K562 (cell line): ENCODE data around the gene ZNF385C. TPM values are rescaled to one million over a fixed set of nuclear protein-coding genes. Genes with fewer than 3 reads are reported as not detected.

Experiments
- ATAC-seq: fragments of 200-7000 bp; cut with Tn5 transposase; 3 replicates; pipeline ENCODE4 v1.9.1; 2020; ENCODE audit warnings: moderate library complexity
- BruUV-seq: library from RNA; stranded (reverse); fragments of 400-500 nt; replicated peaks from 2 replicates; lab custom pipeline; 2021; lab: Mats Ljungman, UMichigan
- CTCF ChIA-PET: fragments of 300-600 bp; formaldehyde crosslinking; extraction: SDS; loops from one replicate; lab custom pipeline; 2021; ENCODE audit warnings: low intra/inter-chr PET ratio; lab: Yijun Ruan, JAX
- POLR2A ChIA-PET: fragments of 300-600, 350-650 bp; sonication (Branson Sonifier 250); formaldehyde crosslinking; extraction: SDS; loops from one replicate; lab custom pipeline; 2021; ENCODE audit warnings: antibody characterized with exemption, inconsistent platforms; lab: Yijun Ruan, JAX
- DNase-seq, 4 experiments: peaks; one replicate each; pipeline versions ENCODE4 v3.0.0 to v3.0.0-alpha.2; 2011 to 2018; ENCODE audit warnings: low spot score in 3 of 4, mixed read lengths in 3 of 4; ENCODE audit errors: extremely low read depth in 1 of 4
- FAIRE-seq: peaks from 2 replicates; lab custom pipeline; 2011; peaks lifted over from hg19 to GRCh38; lab: Jason Lieb, UNC
- H2AFZ ChIP-seq: 2 replicates; pipeline ENCODE4 v1.6.0; 2011; ENCODE audit warnings: low read depth, low read length, control low read depth, inconsistent platforms
- H3K27ac ChIP-seq: fragments of 200-600 bp; 3 replicates; pipeline ENCODE4 v1.8.0; 2011; ENCODE audit warnings: low read depth, mild to moderate bottlenecking, control low read depth, inconsistent platforms, low read length, moderate library complexity, mixed read lengths; ENCODE audit errors: extremely low read depth
- H3K27me3 ChIP-seq, 2 experiments: fragments of 300-600 bp in 1 of 2; 2 replicates in 1 of 2; 3 replicates in 1 of 2; pipeline versions ENCODE4 v1.6.0 to v1.8.0; 2011; ENCODE audit warnings: inconsistent platforms in 2 of 2, low read length in 2 of 2, mild to moderate bottlenecking in 1 of 2, mixed read lengths in 1 of 2, moderate library complexity in 1 of 2; ENCODE audit not compliant: control insufficient read depth in 2 of 2, insufficient read depth in 2 of 2
- H3K36me3 ChIP-seq: fragments of 300-600 bp; 3 replicates; pipeline ENCODE4 v1.8.0; 2011; ENCODE audit warnings: mild to moderate bottlenecking, low read length, inconsistent platforms; ENCODE audit not compliant: control insufficient read depth, insufficient read depth
- H3K4me1 ChIP-seq, 2 experiments: fragments of 200-600 bp in 1 of 2; replicated peaks in 1 of 2; 2 replicates in 1 of 2; 3 replicates in 1 of 2; pipeline versions ENCODE4 v1.5.1 to v1.8.0; 2011; ENCODE audit warnings: inconsistent platforms in 2 of 2, low read length in 2 of 2, mild to moderate bottlenecking in 1 of 2, mixed read lengths in 1 of 2, moderate library complexity in 1 of 2; ENCODE audit not compliant: control insufficient read depth in 2 of 2, insufficient read depth in 2 of 2
- H3K4me2 ChIP-seq: 2 replicates; pipeline ENCODE4 v1.6.1; 2011; ENCODE audit warnings: low read length, control low read depth, inconsistent platforms, mixed read lengths; ENCODE audit not compliant: insufficient read depth
- H3K4me3 ChIP-seq: fragments of 200-600 bp; sonication (generic), shearing (Covaris generic); 2 replicates; pipeline ENCODE4 v1.5.1; 2016; ENCODE audit warnings: control low read depth, inconsistent platforms
- H3K79me2 ChIP-seq: fragments of 200-600 bp; 3 replicates; pipeline ENCODE4 v1.8.0; 2011; ENCODE audit warnings: low read length, inconsistent platforms; ENCODE audit not compliant: control insufficient read depth, insufficient read depth
- H3K9ac ChIP-seq, 2 experiments: 2 replicates each; pipeline versions ENCODE4 v1.6.0 to v1.6.1; 2011; ENCODE audit warnings: low read depth in 2 of 2, low read length in 2 of 2, control low read depth in 1 of 2, inconsistent platforms in 1 of 2, mild to moderate bottlenecking in 1 of 2, mixed read lengths in 1 of 2; ENCODE audit not compliant: insufficient read depth in 1 of 2
- H3K9me1 ChIP-seq: one replicate; pipeline ENCODE4 v1.6.0; 2011; ENCODE audit warnings: inconsistent platforms, mild to moderate bottlenecking, low read length, moderate library complexity; ENCODE audit not compliant: control insufficient read depth, insufficient read depth
- H3K9me3 ChIP-seq: replicated peaks from 2 replicates; pipeline ENCODE4 v1.5.1; 2011; ENCODE audit warnings: low read depth, low read length, inconsistent platforms; ENCODE audit not compliant: control insufficient read depth, insufficient read depth
- H4K20me1 ChIP-seq: replicated peaks from 2 replicates; pipeline ENCODE4 v1.6.1; 2011; ENCODE audit warnings: low read length, inconsistent platforms, mixed read lengths; ENCODE audit not compliant: control insufficient read depth, insufficient read depth
- ELK1 ChIP-seq: sonication (generic); formaldehyde crosslinking; IDR thresholded peaks from 2 replicates; pipeline ENCODE4 v1.8.1; 2022; ENCODE audit warnings: missing genetic modification reagents
- MCM7 ChIP-seq, 2 experiments: fragments of 450-650 bp; IDR thresholded peaks; 2 replicates each; pipeline ENCODE4 v1.6.1; 2016 to 2018
- POLR3G ChIP-seq: IDR thresholded peaks from 2 replicates; pipeline ENCODE4 v1.6.1; 2011; ENCODE audit not compliant: insufficient read length, insufficient replicate concordance; ENCODE audit errors: extremely low read depth
- SFPQ ChIP-seq: fragments of 200-400 bp; formaldehyde crosslinking; IDR thresholded peaks from 2 replicates; pipeline ENCODE4 v1.6.1; 2017; ENCODE audit warnings: mild to moderate bottlenecking, low read depth, low read length, moderate library complexity
- SRSF7 ChIP-seq: fragments of 200-400 bp; formaldehyde crosslinking; optimal IDR thresholded peaks from 2 replicates; pipeline ENCODE3; 2017; ENCODE audit warnings: mild to moderate bottlenecking, low read depth, low read length
- THRAP3 ChIP-seq: fragments of 450-650 bp; IDR thresholded peaks from 2 replicates; pipeline ENCODE4 v1.6.1; 2016; ENCODE audit warnings: mild to moderate bottlenecking, inconsistent platforms, borderline replicate concordance
- ZNF316 ChIP-seq: fragments of 450-650 bp; IDR thresholded peaks from 2 replicates; pipeline ENCODE4 v1.6.1; 2016
- ZNF445 ChIP-seq: fragments of 250-450 bp; sonication (Bioruptor Pico); IDR thresholded peaks from 2 replicates; pipeline ENCODE4 v1.4.0; 2020; ENCODE audit warnings: low read depth, mild to moderate bottlenecking, moderate library complexity
- WGBS: fragments of 100-300 bp; shearing (Covaris generic); methylation state at CpG from one replicate; pipeline ENCODE4 v1.1.6; 2016; ENCODE audit warnings: low coverage, mixed read lengths; ENCODE audit not compliant: insufficient coverage; ENCODE audit errors: missing lambda C conversion rate; 5-methylcytosine and 5-hydroxymethylcytosine counted together
- in situ Hi-C: fragments of 300-500 bp; cut with MboI; formaldehyde crosslinking; loops from 4 replicates; pipeline ENCODE4 v1.15.0; 2018; ENCODE audit warnings: inconsistent platforms, mixed read lengths
- intact Hi-C: fragments of 100-400 bp; cut with micrococcal nuclease; formaldehyde crosslinking; loops from 2 replicates; pipeline ENCODE4 v1.14.2; 2022
- polyA plus RNA-seq, 8 experiments: library from polyadenylated mRNA; depleted of rRNA in 4 of 8; stranded (reverse) in 5 of 8; unstranded in 3 of 8; fragments of >200 nt; fragmentation: Nextera tagmentation in 2 of 8; fragmentation: Illumina TruSeq in 1 of 8; extraction: Ambion mirVana in 2 of 8; extraction: Trizol in 1 of 8; gene quantifications; 2 replicates each; pipeline versions ENCODE4 v1.2.1 to v1.2.3, GENCODE V29; 2011 to 2014; ENCODE audit warnings: inconsistent platforms in 1 of 8, missing spikeins in 1 of 8
- total RNA-seq, 7 experiments: library from RNA; depleted of rRNA in 6 of 7; stranded (reverse); fragments of >200 nt in 6 of 7; fragmentation: Illumina TruSeq in 2 of 7; extraction: Trizol in 2 of 7; gene quantifications; 2 replicates each; pipeline versions ENCODE4 v1.2.1 to v1.2.3, GENCODE V29; 2011 to 2021; ENCODE audit warnings: low replicate concordance in 1 of 7
- TF ChIP-seq, protein P1 (sequence below): fragments of 250-450 bp; sonication (Bioruptor Pico); IDR thresholded peaks from 2 replicates; pipeline ENCODE4 v1.5.0; 2020; ENCODE audit warnings: mild to moderate bottlenecking
- TF ChIP-seq, protein P2 (sequence below), 2 experiments: fragments of 150-350 bp in 1 of 2; IDR thresholded peaks; 2 replicates each; pipeline ENCODE4 v1.6.1; 2012 to 2016; ENCODE audit warnings: low read depth in 2 of 2, low read length in 2 of 2, mild to moderate bottlenecking in 1 of 2, moderate library complexity in 1 of 2
- TF ChIP-seq, protein P3 (sequence below): fragments of 200-800 bp; sonication (Bioruptor generic); IDR thresholded peaks from 2 replicates; pipeline ENCODE4 v1.6.1; 2017; ENCODE audit warnings: missing genetic modification characterization, missing compliant biosample characterization

The ZNF385C gene
- total and polyA plus RNA-seq, 9 of the 15 experiments (the other 6 are each of a cell fraction or from before 2014, with no cell fraction given): 0.03 to 0.35 (median 0.18) TPM; not detected in 1

- intact Hi-C loops: no loop called here
- no peaks in the 10 kb centered on the region for H3K27me3 ChIP-seq
- no peak overlapping the region for H3K4me3 ChIP-seq
- peaks cover 95% of the 10 kb centered on the region for H3K36me3 ChIP-seq
- ATAC-seq (no peak), DNase-seq (no peak), FAIRE-seq (peak; percentile 19)
- no peaks in the 10 kb centered on the region for H3K9me1 ChIP-seq
- no peak overlapping the region for H3K27ac ChIP-seq
- H3K4me2 ChIP-seq: no peak overlapping the region
- 71% methylated on average over 3 of the region's 5 CpGs for WGBS
- in situ Hi-C loops: no loop called here
- H3K4me1 ChIP-seq: no peaks in the 10 kb centered on the region
- ChIA-PET CTCF (no interaction called here), POLR2A (interaction anchor here (0.6 to 3.8 kb wide), 7 partner anchors 9 to 1787 kb away, joined by 3 to 16 read pairs (median 4); no protein-coding TSS in a partner anchor)
- no peaks in the 10 kb centered on the region for H3K79me2 ChIP-seq
- no peak overlapping the region for H2AFZ ChIP-seq
- no peaks in the 10 kb centered on the region for H4K20me1 ChIP-seq
- no TSS peak for BruUV-seq
- H3K9me3 ChIP-seq: no peaks in the 10 kb centered on the region
- H3K9ac ChIP-seq: no peak overlapping the region
- TF ChIP-seq, protein P1, sequence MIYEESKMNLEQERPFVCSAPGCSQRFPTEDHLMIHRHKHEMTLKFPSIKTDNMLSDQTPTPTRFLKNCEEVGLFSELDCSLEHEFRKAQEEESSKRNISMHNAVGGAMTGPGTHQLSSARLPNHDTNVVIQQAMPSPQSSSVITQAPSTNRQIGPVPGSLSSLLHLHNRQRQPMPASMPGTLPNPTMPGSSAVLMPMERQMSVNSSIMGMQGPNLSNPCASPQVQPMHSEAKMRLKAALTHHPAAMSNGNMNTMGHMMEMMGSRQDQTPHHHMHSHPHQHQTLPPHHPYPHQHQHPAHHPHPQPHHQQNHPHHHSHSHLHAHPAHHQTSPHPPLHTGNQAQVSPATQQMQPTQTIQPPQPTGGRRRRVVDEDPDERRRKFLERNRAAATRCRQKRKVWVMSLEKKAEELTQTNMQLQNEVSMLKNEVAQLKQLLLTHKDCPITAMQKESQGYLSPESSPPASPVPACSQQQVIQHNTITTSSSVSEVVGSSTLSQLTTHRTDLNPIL (CRISPR knock-in tag): no peak
- no peak for TF ChIP-seq MCM7 (IDR thresholded peaks at IDR 0.05)
- no peak for TF ChIP-seq SFPQ
- no peak for TF ChIP-seq ZNF316
- no peak for TF ChIP-seq THRAP3
- no peak for TF ChIP-seq SRSF7
- TF ChIP-seq, protein P2, sequence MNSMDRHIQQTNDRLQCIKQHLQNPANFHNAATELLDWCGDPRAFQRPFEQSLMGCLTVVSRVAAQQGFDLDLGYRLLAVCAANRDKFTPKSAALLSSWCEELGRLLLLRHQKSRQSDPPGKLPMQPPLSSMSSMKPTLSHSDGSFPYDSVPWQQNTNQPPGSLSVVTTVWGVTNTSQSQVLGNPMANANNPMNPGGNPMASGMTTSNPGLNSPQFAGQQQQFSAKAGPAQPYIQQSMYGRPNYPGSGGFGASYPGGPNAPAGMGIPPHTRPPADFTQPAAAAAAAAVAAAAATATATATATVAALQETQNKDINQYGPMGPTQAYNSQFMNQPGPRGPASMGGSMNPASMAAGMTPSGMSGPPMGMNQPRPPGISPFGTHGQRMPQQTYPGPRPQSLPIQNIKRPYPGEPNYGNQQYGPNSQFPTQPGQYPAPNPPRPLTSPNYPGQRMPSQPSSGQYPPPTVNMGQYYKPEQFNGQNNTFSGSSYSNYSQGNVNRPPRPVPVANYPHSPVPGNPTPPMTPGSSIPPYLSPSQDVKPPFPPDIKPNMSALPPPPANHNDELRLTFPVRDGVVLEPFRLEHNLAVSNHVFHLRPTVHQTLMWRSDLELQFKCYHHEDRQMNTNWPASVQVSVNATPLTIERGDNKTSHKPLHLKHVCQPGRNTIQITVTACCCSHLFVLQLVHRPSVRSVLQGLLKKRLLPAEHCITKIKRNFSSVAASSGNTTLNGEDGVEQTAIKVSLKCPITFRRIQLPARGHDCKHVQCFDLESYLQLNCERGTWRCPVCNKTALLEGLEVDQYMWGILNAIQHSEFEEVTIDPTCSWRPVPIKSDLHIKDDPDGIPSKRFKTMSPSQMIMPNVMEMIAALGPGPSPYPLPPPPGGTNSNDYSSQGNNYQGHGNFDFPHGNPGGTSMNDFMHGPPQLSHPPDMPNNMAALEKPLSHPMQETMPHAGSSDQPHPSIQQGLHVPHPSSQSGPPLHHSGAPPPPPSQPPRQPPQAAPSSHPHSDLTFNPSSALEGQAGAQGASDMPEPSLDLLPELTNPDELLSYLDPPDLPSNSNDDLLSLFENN (IDR thresholded peaks at IDR 0.05; ENCODE audit: low read depth in 2 of 2, low read length in 2 of 2): no peak
- no peak for TF ChIP-seq POLR3G
- no peak for TF ChIP-seq ELK1 (CRISPR knock-in tag)
- TF ChIP-seq, protein P3, sequence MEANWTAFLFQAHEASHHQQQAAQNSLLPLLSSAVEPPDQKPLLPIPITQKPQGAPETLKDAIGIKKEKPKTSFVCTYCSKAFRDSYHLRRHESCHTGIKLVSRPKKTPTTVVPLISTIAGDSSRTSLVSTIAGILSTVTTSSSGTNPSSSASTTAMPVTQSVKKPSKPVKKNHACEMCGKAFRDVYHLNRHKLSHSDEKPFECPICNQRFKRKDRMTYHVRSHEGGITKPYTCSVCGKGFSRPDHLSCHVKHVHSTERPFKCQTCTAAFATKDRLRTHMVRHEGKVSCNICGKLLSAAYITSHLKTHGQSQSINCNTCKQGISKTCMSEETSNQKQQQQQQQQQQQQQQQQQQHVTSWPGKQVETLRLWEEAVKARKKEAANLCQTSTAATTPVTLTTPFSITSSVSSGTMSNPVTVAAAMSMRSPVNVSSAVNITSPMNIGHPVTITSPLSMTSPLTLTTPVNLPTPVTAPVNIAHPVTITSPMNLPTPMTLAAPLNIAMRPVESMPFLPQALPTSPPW: no peak
- no peak for TF ChIP-seq ZNF445
Measured at GRCh38 chr17:41989702-41990419, 108.4 kb downstream of the ZNF385C start.
